Lower leg skin (tissue), 4 donors: ENCODE data around the gene ACKR3. TPM values are rescaled to one million over a fixed set of nuclear protein-coding genes. Genes with fewer than 3 reads are reported as not detected.

Source experiments
- DNase-seq, 2 donors: peaks; one replicate each; pipeline ENCODE4 v3.0.0-alpha.2; 2019; ENCODE audit warnings: low spot score in 2 of 2
- H3K4me3 ChIP-seq: fragments of 200-600 bp; sonication (generic); 2 replicates; pipeline ENCODE4 v1.5.1; 2017; ENCODE audit warnings: mild to moderate bottlenecking, low read depth; ENCODE audit not compliant: poor library complexity, severe bottlenecking
- CTCF ChIP-seq, 3 donors: fragments of 450-650 bp; IDR thresholded peaks; one replicate each; pipeline ENCODE4 v1.5.1; 2016; ENCODE audit warnings: antibody characterized with exemption in 3 of 3, mild to moderate bottlenecking in 3 of 3, moderate library complexity in 2 of 3
- POLR2A ChIP-seq, 2 donors: fragments of 450-650 bp; IDR thresholded peaks; one replicate each; pipeline ENCODE4 v1.6.1; 2016 to 2017; ENCODE audit warnings: antibody characterized with exemption in 2 of 2, mild to moderate bottlenecking in 1 of 2, moderate library complexity in 1 of 2
- WGBS, 2 donors: methylation state at CpG; one replicate each; pipeline ENCODE4 v1.1.5; 2018; 5-methylcytosine and 5-hydroxymethylcytosine counted together
- intact Hi-C: fragments of 100-400 bp; cut with DNase I; formaldehyde crosslinking; loops from one replicate; pipeline ENCODE4 v1.15.0; 2023; ENCODE audit warnings: low total_unique reads
- total RNA-seq, 4 donors: library from RNA; depleted of rRNA; stranded (reverse); fragments of >200 nt; gene quantifications; one replicate each; pipeline ENCODE4 v1.1.0, GENCODE V29; 2016

The ACKR3 gene
- total RNA-seq, 4 donors from 2014 or later: 6.7 to 25.0 (median 16.7) TPM

DNA sequence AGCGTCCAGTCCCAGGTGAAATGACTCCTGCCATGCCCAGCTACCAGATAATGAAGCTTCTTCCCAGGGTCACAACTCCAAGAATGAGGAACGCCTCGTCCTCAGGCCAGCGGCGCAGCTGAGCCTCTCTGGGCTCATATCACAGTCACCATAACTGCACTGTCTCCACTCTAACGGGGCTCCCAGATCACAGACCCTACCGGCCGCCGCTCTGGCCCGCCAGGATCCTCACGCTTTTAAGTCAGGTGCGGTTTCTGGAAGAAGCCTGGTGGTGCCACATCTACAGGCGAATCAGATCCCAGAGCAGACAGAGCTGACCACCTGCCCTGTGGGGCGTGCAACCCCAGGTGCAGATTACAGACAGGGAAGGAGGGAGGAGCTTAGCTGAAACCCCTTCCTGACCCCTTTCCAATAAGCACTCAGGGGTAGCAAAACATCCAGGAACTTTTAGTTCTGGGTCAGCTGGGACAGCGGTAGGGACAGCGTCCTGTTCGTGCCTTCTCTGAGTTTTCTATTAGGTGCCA lies 3.7 kb upstream of the ACKR3 start:
- H3K4me3 ChIP-seq: no peak overlapping the region
- TF ChIP-seq POLR2A (IDR thresholded peaks at IDR 0.05) (no peak), CTCF (IDR thresholded peaks at IDR 0.05) (no peak)
- intact Hi-C loops: no loop called here
- DNase-seq: peak in 1 of 2 donors; percentile 76
- 97% methylated on average over 17 of the region's 17 CpGs for WGBS, 2 donors

DNA sequence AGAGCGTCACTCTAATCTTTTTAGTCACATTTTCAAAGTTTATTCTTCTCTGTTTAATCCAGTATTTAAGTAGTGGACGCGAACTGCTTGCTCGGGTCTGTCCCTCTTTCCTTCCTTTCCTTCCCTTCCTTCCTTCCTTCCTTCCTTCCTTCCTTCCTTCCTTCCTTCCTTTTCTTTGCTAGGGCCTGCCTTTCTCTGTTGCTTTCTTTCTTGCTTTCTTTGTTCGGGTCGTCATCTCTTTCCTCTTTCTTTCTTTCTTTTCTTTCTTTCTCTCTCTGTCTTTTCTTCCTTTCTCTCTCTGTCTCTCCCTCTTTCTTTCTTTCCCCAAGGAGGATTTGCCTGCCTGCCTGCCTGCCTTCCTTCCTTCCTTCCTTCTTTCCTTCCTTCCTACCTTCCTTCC lies 3.0 kb upstream of the ACKR3 start:
- TF ChIP-seq CTCF (IDR thresholded peaks at IDR 0.05) (no peak), POLR2A (IDR thresholded peaks at IDR 0.05) (no peak)
- intact Hi-C loops: no loop called here
- no peak overlapping the region for H3K4me3 ChIP-seq
- WGBS, 2 donors: 84 to 93% methylated on average over 6 of the region's 6 CpGs
- peak in 1 of 2 donors; percentile 5 for DNase-seq

DNA sequence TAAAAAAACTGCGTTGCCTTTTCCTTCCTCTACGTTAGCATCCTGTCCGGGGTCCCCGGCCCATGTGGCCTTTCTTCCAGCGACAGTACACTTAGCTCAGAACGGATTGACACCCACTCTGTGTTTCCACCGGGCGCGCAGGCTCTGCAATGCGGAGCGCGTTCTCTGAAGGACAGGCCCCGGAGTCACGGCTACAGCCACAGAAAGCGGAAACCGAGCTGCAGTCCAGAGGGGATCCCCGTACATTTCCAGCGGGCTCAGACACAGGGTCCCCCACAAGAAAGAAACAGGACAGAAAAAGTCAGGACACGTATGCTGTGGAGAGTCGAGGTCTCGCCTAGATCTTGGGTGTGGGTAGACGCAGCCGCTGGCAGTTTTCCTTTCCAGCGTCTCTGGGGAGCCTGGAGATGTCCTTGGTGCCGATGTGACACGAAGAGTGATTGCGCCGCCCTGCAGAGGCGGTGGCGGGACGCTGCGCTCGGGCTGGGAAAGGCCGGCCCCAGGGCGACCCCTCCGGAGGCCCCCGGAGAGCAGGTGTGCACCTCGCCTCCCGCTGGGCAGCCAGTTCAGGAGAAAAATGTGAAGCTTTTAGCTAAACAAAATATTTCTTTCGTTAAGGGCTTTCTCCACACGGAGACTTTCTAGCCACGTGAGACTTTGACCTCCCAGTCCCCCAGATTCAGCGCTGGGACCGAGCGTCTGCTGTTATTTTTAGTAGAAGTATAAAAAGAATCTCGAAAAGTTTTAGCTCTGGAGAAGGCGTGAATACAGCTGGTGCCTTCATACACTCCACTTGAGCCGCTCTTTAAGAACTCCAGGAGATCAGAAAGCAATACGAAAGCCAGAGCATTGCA lies 1.3 kb upstream of the ACKR3 start:
- WGBS, 2 donors: 7 to 10% methylated on average over 49 of the region's 49 CpGs
- TF ChIP-seq POLR2A (IDR thresholded peaks at IDR 0.05) (no peak), CTCF (IDR thresholded peaks at IDR 0.05) (no peak)
- peak in 1 of 2 donors; percentile 91 for DNase-seq
- intact Hi-C loops: no loop called here
- peak overlapping the region; percentile 23 for H3K4me3 ChIP-seq

DNA sequence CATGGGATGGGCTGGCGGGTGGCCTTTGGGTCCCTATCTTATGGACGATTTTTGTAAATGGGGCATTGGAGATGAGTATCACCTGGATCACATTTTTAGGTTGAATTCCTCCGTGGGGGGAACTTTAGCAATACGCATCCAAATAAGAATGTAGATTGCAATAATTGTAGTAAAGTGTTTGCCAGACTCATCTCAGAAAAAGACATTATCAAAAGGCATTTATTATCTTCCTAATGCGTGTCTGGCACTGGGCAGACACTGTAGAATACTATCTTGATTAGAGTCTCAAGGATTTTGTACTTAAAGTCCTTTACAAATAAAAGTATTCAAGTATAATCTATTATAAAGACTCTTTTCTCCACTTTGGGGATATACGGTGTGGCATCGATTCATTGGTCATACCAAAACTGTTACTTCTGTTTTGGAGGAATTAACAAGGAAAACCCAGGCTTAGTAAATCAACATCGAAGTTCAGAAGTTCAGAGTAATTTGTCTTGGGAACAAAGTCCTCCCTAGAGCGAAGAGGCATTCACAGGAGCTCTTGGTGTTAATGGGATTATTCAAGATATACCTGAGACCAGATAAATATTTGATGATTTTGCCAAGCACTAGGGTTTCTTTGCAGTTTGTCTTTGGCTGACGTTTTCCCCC lies 578 bp upstream of the ACKR3 start:
- 7 to 13% methylated on average over 10 of the region's 10 CpGs for WGBS, 2 donors
- H3K4me3 ChIP-seq: no peak overlapping the region
- intact Hi-C loops: no loop called here
- TF ChIP-seq CTCF (IDR thresholded peaks at IDR 0.05): no peak
- TF ChIP-seq POLR2A (IDR thresholded peaks at IDR 0.05): no peak
- no peak for DNase-seq

DNA sequence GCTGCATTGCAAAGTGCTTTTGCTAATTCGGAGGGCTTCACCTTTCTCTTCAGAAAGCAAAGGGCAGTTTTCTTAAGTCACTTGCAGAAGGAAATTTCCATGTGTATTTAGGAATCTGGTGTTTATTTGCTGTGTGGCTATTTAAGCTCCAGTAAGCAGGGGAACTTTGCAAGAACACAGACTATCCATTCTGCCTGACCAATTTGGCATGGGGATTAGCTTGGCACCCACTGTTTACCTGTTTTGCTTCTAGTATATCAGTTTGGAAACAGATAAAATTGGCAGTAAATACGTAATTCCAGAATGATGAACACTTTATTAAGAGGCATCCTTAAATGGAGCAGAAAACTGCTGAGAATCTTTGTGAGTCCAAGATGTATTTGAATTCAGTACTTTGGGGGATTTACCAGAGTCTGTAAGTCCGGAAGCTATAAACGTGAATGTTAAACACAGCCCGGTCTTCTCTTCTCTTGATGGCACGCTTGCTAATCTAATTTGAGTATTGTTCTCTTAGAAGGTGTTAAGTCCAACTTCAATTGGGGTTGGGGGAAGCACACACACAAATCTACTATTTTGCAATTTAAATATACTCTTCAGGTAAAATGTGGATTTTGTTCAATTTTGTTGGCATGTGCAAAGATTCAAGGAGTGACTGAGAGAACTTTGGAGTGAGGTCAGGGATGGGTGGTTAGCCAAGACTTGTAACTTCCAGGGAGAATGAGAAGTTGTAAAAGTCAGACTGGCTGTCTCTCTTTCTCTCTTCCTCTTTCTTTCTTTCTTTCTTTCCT lies 650 bp downstream of the ACKR3 start:
- peak overlapping the region; percentile 6 for H3K4me3 ChIP-seq
- DNase-seq: peak in 1 of 2 donors; percentile 21
- WGBS, 2 donors: 22 to 27% methylated on average over 6 of the region's 6 CpGs
- TF ChIP-seq POLR2A (IDR thresholded peaks at IDR 0.05) (no peak), CTCF (IDR thresholded peaks at IDR 0.05) (no peak)
- intact Hi-C loops: no loop called here
